NCI-H226 (cell line): ENCODE data around the gene OR4B1.

ENCODE experiments used
- DNase-seq: peaks from one replicate; pipeline ENCODE4 v3.0.0-alpha.2; 2015

The OR4B1 gene

GRCh38 chr11:48263423-48263911, 46.9 kb downstream of the OR4B1 start, which contains the start of gene OR4X1:
Gene OR4X1, plus strand, starts transcription at chr11:48263861. Its CDS starts 0 bp downstream, at chr11:48263861.
- no peak for DNase-seq
